Neural crest cell (in vitro differentiated cells): ENCODE data around the gene MYO5C. TPM values are rescaled to one million over a fixed set of nuclear protein-coding genes. Genes with fewer than 3 reads are reported as not detected.
"Not testable (repeated sequence)": the region's sequence is repeated elsewhere in the genome, so short reads cannot be mapped to it uniquely, and the experiment has no call there.

ENCODE experiments used
- DNase-seq: peaks from one replicate; pipeline ENCODE4 v3.0.0; 2021; ENCODE audit warnings: low read depth, mixed read lengths, low spot score
- H3K27ac Mint-ChIP-seq: one replicate; pipeline ENCODE4 v1.8.0; 2021; ENCODE audit warnings: mild to moderate bottlenecking, mixed read lengths; ENCODE audit not compliant: unreplicated experiment
- H3K27me3 Mint-ChIP-seq: 2 replicates; pipeline ENCODE4 v1.8.0; 2021; ENCODE audit warnings: low read depth, mild to moderate bottlenecking, mixed read lengths
- H3K36me3 Mint-ChIP-seq: 2 replicates; pipeline ENCODE4 v1.8.0; 2021; ENCODE audit warnings: low read depth, mild to moderate bottlenecking, mixed read lengths
- H3K4me1 Mint-ChIP-seq: 2 replicates; pipeline ENCODE4 v1.8.0; 2021; ENCODE audit warnings: mixed read lengths
- H3K4me3 Mint-ChIP-seq: one replicate; pipeline ENCODE4 v1.8.0; 2021; ENCODE audit warnings: mild to moderate bottlenecking, mixed read lengths
- H3K9me3 Mint-ChIP-seq: 2 replicates; pipeline ENCODE4 v1.8.0; 2021; ENCODE audit warnings: mixed read lengths
- total RNA-seq: library from RNA; stranded (reverse); gene quantifications from 2 replicates; pipeline ENCODE4 v1.2.1, GENCODE V29; 2021
- TF ChIP-seq, protein P1 (sequence below): fragments of 200-600 bp; sonication (generic); conservative IDR thresholded peaks from 2 replicates; pipeline ENCODE4 v1.5.0; 2021; ENCODE audit warnings: antibody characterized with exemption, mild to moderate bottlenecking

MYO5C gene
- total RNA-seq, 1 donor from 2014 or later: 7.7 TPM

DNA sequence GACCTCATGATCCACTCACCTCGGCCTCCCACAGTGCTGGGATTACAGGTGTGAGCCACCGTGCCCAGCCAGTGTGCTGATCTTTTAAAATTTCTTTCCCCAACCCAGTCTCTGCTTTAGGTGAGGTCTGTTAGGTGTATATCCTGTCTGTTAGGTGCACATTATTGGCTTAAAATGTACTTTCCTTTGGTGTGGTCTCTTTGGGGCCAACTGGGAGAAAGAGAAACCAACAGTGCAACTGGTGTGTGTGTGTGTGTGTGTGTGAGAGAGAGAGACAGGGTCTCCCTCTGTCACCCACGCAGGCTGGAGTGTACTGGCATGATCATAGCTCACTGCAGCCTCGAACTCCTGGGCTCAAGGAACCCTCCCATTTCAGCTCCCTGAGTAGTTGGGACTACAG lies 54.1 kb downstream of the MYO5C start:
- Mint-ChIP-seq H3K27me3 (no peaks in the 10 kb centered on the region), H3K4me3 (no peak overlapping the region), H3K36me3 (no peaks in the 10 kb centered on the region), H3K4me1 (no peaks in the 10 kb centered on the region), H3K27ac (no peak overlapping the region), H3K9me3 (no peaks in the 10 kb centered on the region)
- DNase-seq: no peak
- TF ChIP-seq, protein P1, sequence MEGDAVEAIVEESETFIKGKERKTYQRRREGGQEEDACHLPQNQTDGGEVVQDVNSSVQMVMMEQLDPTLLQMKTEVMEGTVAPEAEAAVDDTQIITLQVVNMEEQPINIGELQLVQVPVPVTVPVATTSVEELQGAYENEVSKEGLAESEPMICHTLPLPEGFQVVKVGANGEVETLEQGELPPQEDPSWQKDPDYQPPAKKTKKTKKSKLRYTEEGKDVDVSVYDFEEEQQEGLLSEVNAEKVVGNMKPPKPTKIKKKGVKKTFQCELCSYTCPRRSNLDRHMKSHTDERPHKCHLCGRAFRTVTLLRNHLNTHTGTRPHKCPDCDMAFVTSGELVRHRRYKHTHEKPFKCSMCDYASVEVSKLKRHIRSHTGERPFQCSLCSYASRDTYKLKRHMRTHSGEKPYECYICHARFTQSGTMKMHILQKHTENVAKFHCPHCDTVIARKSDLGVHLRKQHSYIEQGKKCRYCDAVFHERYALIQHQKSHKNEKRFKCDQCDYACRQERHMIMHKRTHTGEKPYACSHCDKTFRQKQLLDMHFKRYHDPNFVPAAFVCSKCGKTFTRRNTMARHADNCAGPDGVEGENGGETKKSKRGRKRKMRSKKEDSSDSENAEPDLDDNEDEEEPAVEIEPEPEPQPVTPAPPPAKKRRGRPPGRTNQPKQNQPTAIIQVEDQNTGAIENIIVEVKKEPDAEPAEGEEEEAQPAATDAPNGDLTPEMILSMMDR: no peak

DNA sequence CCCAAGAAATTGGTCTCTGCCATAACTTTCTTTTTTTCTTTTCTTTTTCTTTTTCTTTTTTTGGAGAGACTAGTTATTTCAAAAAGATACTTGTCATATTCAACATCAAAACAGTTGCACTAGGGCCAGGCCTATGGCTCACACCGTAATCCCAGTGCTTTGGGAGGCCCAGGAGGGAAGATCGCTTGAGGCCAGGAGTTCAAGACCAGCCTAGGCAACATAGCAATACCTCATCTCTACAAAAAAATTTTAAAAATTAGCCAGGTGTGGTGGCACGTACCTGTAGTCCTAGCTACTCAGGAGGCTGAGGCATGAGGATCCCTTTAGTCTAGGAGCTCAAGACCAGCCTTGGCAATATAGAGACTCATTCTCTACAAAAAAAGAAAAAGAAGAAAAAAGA lies 55.4 kb downstream of the MYO5C start:
- H3K27me3 Mint-ChIP-seq: no peaks in the 10 kb centered on the region
- no peak overlapping the region for H3K4me3 Mint-ChIP-seq
- no peaks in the 10 kb centered on the region for H3K36me3 Mint-ChIP-seq
- TF ChIP-seq, protein P1: no peak
- no peak overlapping the region for H3K27ac Mint-ChIP-seq
- no peaks in the 10 kb centered on the region for H3K9me3 Mint-ChIP-seq
- no peak for DNase-seq
- no peaks in the 10 kb centered on the region for H3K4me1 Mint-ChIP-seq

DNA sequence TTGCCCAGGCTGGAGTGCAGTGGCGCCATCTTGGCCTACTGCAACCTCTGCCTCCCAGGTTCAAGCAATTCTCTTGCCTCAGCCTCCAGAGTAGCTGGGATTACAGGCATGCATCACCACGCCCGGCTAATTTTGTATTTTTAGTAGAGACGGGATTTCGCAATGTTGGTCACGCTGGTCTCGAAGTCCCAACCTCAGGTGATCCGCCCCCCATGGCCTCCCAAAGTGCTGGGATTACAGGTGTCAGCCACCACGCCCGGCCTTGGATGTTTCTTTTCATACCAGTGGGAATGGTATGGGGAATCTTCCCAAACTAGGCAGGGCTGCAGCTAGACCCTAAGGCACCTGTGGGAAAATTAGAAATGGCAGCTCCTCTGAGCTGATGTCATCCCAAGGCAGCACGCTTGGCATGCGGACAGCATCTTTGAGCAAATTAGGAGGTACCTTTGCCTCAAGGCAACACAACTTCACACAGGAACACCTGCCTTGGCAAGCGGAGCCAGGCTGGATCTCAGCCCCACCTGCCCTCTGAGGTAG lies 56.5 kb downstream of the MYO5C start:
- H3K4me1 Mint-ChIP-seq, H3K36me3 Mint-ChIP-seq, H3K4me3 Mint-ChIP-seq, H3K9me3 Mint-ChIP-seq, H3K27me3 Mint-ChIP-seq, DNase-seq, H3K27ac Mint-ChIP-seq: not testable (repeated sequence)

DNA sequence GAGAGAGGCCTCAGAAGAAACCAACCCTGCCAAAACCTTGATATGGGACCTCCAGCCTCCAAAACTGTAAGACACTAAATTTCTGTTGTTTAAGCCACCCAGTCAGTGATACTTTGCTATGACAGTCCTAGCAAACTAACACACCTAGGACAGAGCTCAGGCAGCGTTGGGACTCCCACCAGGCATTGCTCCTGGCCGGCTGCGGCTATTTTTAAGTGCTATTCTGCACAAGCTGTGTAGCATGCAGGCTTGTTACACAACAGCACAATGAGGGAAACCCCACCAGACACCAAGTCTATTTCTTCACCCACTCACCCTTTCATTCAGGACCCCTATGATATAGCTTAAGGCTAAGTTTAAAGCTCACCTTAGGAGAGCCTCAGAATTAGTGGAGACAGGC lies 57.5 kb downstream of the MYO5C start:
- Mint-ChIP-seq H3K27me3 (no peaks in the 10 kb centered on the region), H3K36me3 (no peaks in the 10 kb centered on the region), H3K4me1 (peaks cover 5% of the 10 kb centered on the region), H3K4me3 (no peak overlapping the region), H3K27ac (peak overlapping the region; percentile 35), H3K9me3 (no peaks in the 10 kb centered on the region)
- TF ChIP-seq, protein P1: no peak
- DNase-seq: no peak

DNA sequence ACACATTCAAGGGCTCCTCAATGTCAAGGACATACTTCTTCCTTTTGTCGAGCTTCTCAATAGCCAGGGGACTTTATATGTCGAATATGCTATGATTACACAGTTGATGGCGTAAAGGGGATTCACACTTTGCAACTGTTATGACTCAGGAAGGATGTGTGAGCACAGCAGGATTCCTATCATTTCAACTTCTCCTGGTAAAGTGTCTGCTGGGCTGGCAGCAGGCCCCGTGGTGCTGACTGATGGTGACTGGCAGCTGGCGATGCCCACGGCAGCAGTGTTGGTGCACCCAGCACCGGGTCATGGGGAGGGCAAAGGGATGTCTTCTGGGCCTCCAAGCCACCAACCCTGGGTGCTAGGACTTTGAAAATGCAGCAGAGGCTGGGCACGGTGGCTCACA lies 59.6 kb downstream of the MYO5C start:
- H3K4me3 Mint-ChIP-seq: no peak overlapping the region
- TF ChIP-seq, protein P1: no peak
- no peaks in the 10 kb centered on the region for H3K27me3 Mint-ChIP-seq
- no peaks in the 10 kb centered on the region for H3K9me3 Mint-ChIP-seq
- H3K4me1 Mint-ChIP-seq: peaks cover 18% of the 10 kb centered on the region
- DNase-seq: no peak
- no peak overlapping the region for H3K27ac Mint-ChIP-seq
- no peaks in the 10 kb centered on the region for H3K36me3 Mint-ChIP-seq

DNA sequence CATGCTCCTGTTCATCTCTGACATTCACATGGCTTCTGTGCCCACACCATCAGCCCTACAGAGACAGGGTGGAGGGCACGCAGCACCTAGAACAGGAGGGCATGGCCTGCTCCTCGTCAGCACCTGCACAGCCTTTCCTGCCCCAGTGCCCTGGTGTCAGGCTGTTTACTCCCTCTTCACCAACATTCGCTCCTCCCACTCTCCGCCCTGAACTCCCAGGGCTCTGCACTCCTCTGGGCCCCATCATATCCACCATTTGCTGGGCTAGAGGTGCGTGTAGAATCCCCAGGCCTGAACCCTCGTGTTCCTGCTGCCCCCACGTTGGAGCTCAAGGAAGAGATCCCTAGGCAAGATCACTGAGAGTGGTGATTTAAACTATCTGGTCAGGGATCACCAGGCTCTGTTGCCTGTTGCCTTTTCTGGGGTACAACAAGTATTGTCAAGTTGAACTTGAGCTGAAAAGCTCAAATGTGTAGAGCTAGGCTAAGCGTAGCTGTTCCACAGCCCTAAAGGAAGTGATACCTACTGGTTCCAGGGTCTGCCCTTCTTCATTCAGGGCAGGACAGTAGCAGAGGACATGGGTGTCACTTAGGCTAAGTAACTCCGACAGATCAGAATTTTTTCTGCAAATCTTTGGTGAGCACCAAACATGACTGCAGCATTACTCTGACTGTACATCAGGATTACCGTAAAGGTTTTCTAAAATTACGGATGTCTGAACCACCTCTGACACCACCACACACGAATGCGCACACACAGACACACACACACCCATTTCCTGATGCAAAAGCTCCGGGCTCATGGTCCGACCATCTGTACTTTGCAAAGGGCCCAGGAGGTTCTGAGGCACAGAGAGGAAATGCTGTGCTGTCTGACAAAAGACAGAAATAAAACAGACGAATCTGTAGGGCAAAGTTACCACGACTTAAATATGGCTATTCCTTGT lies 60.7 kb downstream of the MYO5C start:
- TF ChIP-seq, protein P1: no peak
- no peaks in the 10 kb centered on the region for H3K36me3 Mint-ChIP-seq
- H3K4me1 Mint-ChIP-seq: peaks cover 18% of the 10 kb centered on the region
- H3K4me3 Mint-ChIP-seq: no peak overlapping the region
- no peaks in the 10 kb centered on the region for H3K27me3 Mint-ChIP-seq
- H3K27ac Mint-ChIP-seq: no peak overlapping the region
- DNase-seq: no peak
- H3K9me3 Mint-ChIP-seq: no peaks in the 10 kb centered on the region
